DND-41 (cell line): Measurements from ENCODE around the gene GPNMB.

ENCODE experiments used
- CTCF ChIP-seq: IDR thresholded peaks from 2 replicates; pipeline ENCODE4 v1.5.1; 2012; ENCODE audit warnings: borderline replicate concordance, low read length, moderate library complexity, mild to moderate bottlenecking; ENCODE audit not compliant: poor library complexity, severe bottlenecking; ENCODE audit errors: extremely low read depth
- EZH2 ChIP-seq: IDR thresholded peaks from 3 replicates; pipeline ENCODE4 v1.6.1; 2012; ENCODE audit warnings: borderline replicate concordance, low read depth, mild to moderate bottlenecking, moderate library complexity, low read length, inconsistent platforms; ENCODE audit not compliant: severe bottlenecking

DNA sequence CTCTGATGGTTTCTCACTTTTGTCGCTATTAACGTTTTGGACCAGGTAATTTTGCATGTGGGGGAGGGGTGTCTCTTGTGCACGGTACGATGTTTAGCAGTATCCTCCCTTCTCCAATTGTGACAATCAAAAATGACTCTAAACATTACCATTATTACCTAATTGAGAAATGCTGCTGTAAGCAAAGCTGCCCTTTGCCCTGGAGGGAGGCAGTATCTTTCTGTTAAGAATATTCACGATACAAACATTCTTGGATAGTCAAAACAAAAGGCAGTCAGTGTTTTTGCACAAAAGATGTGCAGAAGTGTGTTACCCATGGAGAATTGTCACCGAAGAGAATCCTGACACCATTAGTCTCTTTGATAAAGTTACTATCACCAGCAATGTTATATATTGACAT, 62.2 kb downstream of the GPNMB start:
- no peak for TF ChIP-seq CTCF
- TF ChIP-seq EZH2 = no peak
